AG08396 (cell line): ENCODE results near the gene DKKL1.

Experiments
- DNase-seq: peaks from one replicate; pipeline ENCODE4 v3.0.0; 2012; ENCODE audit warnings: low spot score, mixed read lengths

DKKL1 gene

DNA sequence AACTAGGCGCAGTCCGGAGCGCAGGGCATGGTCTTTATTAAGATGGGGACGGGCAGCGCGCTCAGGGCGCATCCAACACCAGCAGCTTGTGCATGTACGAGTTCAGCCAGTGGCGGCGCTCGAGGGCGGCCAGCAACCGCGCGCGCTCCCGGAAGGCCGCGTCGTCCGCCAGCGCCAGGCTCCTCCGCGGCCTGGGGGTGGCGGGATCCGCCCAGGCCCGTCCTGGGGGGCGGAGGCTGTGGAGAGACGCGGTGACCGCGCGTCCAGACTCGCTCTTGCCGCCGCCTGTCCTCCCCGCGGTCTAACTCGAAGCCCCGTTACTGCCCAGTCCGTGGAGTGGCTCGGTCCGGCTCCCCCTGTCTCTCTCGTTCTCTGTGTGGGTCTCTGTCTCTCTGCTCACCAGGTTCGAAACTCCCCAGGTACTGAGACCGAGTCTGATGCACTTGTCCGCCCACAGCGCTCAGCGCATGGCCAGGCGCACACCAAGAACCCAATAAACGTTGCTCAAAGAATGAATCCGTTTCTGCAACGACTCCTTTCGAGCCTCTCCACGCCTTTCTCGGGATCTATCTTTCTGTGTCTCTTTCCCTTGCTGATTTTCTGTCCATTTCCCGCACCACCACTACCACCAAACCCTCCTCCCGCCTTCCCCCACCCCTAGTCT lies 58.9 kb downstream of the DKKL1 start:
- DNase-seq = no peak

DNA sequence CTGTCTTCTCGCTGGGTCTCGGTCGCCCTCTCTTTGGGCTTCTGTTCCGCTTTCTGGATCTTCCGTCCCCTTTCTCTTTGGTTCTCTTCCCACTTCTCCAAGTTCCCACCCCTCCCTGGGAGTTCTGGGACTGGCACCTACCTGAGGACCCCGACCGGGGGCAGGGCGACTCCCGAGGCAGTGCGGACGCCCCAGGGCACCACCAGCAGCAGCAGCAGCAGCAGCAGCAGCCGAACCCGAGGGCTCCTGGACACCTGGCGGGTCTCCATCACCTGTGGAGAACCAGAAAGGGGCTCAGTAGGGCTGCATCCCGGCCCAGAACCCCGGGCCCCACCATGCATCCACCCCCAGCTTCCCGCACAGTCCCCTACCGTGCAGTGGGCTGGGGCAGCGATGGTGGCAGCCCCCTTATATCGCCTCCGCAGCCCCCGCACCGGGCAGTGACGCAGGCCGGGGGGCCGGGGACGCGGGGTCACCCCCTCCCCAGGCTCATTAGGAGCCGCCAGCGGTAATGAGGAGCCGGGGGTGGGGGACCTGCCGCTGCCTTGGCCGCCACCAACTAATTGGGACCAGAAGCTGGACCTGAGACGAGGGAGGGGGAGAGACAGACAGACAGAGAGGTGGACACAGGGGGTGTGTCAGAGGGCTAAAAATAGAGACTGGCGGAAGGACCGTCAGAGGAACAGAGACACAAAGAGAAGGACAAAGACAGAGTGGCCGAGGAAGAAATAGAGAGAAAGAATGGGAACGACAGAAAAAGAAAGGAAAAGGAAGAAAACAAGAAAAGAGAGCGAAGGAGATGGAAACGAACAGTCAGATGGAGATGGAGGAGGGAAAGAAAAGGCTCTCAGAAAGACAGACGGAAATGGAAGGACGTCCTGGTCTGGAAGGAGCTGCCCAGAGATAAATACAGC lies 59.7 kb downstream of the DKKL1 start, which contains the start of gene PTH2:
PTH2 (minus strand) TSS at position 371 of the 914 bp plus-strand sequence; CDS start at position 269, 102 bp downstream.
- DNase-seq = no peak

DNA sequence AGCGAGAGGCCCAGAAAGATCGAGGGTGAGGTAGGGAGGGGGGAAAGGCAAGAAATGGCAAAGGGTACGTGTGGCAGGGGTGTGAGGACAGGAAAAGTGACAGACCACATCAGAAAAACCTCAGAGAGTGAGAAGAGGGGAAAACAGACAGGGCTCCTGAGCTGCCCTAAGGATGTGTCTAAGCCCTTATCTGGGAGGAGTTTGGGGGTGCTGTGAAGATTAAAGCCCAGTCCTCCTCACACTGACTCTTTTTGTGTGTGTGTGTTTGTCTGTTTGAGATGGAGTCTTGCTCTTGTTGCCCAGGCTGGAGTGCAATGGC lies 60.3 kb downstream of the DKKL1 start:
- no peak for DNase-seq
